ENCODE results near the gene HELZ2. TPM values are rescaled to one million over a fixed set of nuclear protein-coding genes. Genes with fewer than 3 reads are reported as not detected.
A peak's percentile ranks its signal among the peaks of the same experiment; 100 is the strongest.

HELZ2 gene
- total and polyA plus RNA-seq, 8 donors: 14.0 to 53.3 (median 22.2) TPM

GRCh38 chr20:63591786-63592355 is 17.8 kb upstream of the HELZ2 start:
- ATAC-seq (no peak), DNase-seq (peak in 1 of 4 donors; percentile 50)
- peaks cover 0 to 94% of the 10 kb centered on the region in 2 donors for H3K36me3 ChIP-seq
- no peaks in the 10 kb centered on the region for H3K4me1 ChIP-seq
- H3K4me3 ChIP-seq: no peak overlapping the region
- no peaks in the 10 kb centered on the region for H3K9me3 ChIP-seq
- TF ChIP-seq CTCF (IDR thresholded peaks at IDR 0.05): no peak
- no peaks in the 10 kb centered on the region for H3K27me3 ChIP-seq
- intact Hi-C loops (cut with DNase I): no loop called here
- H3K27ac ChIP-seq: no peak overlapping the region

GRCh38 chr20:63591147-63591533 is 17.1 kb upstream of the HELZ2 start:
- H3K4me3 ChIP-seq: no peak overlapping the region
- no peaks in the 10 kb centered on the region for H3K4me1 ChIP-seq
- peaks cover 0 to 89% of the 10 kb centered on the region in 2 donors for H3K36me3 ChIP-seq
- H3K9me3 ChIP-seq: no peaks in the 10 kb centered on the region
- no peak for TF ChIP-seq CTCF (IDR thresholded peaks at IDR 0.05)
- no peak for DNase-seq
- H3K27me3 ChIP-seq: no peaks in the 10 kb centered on the region
- intact Hi-C loops (cut with DNase I): no loop called here
- ATAC-seq: no peak
- H3K27ac ChIP-seq: no peak overlapping the region

- H3K4me1 ChIP-seq: no peaks in the 10 kb centered on the region
- intact Hi-C loops (cut with DNase I): no loop called here
- peaks cover 0 to 83% of the 10 kb centered on the region in 2 donors for H3K36me3 ChIP-seq
- no peaks in the 10 kb centered on the region for H3K27me3 ChIP-seq
- no peaks in the 10 kb centered on the region for H3K9me3 ChIP-seq
- ATAC-seq (no peak), DNase-seq (peak in 1 of 4 donors; percentile 63)
- H3K27ac ChIP-seq: no peak overlapping the region
- H3K4me3 ChIP-seq: no peak overlapping the region
- no peak for TF ChIP-seq CTCF (IDR thresholded peaks at IDR 0.05)
Observed at GRCh38 chr20:63590218-63591146, 16.4 kb upstream of the HELZ2 start.

GRCh38 chr20:63589261-63590217 is 15.5 kb upstream of the HELZ2 start:
- peaks cover 0 to 73% of the 10 kb centered on the region in 2 donors for H3K36me3 ChIP-seq
- peak in 1 of 4 donors; percentile 60 for DNase-seq
- no peak overlapping the region for H3K27ac ChIP-seq
- no peaks in the 10 kb centered on the region for H3K9me3 ChIP-seq
- TF ChIP-seq CTCF (IDR thresholded peaks at IDR 0.05): no peak
- ATAC-seq: no peak
- intact Hi-C loops (cut with DNase I): no loop called here
- H3K4me1 ChIP-seq: no peaks in the 10 kb centered on the region
- H3K27me3 ChIP-seq: no peaks in the 10 kb centered on the region
- H3K4me3 ChIP-seq: no peak overlapping the region

Measured in left lung (tissue), 10 donors.